ENCODE data around the gene LILRA6. TPM values are rescaled to one million over a fixed set of nuclear protein-coding genes. Genes with fewer than 3 reads are reported as not detected.

Gene LILRA6
- total and polyA plus RNA-seq, 3 donors from 2014 or later = 0.37 to 2.7 (median 1.5) TPM

- no peak overlapping the region for H3K27ac ChIP-seq
- H3K9me3 ChIP-seq = no peaks in the 10 kb centered on the region
- peaks cover 4% of the 10 kb centered on the region for H3K4me1 ChIP-seq
- intact Hi-C loops (cut with DNase I; ENCODE audit: low total_unique reads) = no loop called here
- no peak overlapping the region for H3K4me3 ChIP-seq
- DNase-seq = no peak
- TF ChIP-seq CTCF (IDR thresholded peaks at IDR 0.05) (no peak), POLR2A (IDR thresholded peaks at IDR 0.05) (no peak)
- no peaks in the 10 kb centered on the region for H3K36me3 ChIP-seq (ENCODE audit: low read depth, missing control alignments)
- H3K27me3 ChIP-seq = no peaks in the 10 kb centered on the region
- WGBS, 2 donors = 74 to 75% methylated on average over 14 to 16 of the region's 19 CpGs
Observed at GRCh38 chr19:54256250-54257115, 13.9 kb upstream of the LILRA6 start.

- H3K27me3 ChIP-seq = no peaks in the 10 kb centered on the region
- 72 to 76% methylated on average over 26 of the region's 26 CpGs for WGBS, 2 donors
- no peaks in the 10 kb centered on the region for H3K9me3 ChIP-seq
- H3K27ac ChIP-seq = no peak overlapping the region
- TF ChIP-seq CTCF (IDR thresholded peaks at IDR 0.05) = no peak
- no peak for TF ChIP-seq POLR2A (IDR thresholded peaks at IDR 0.05)
- peaks cover 4% of the 10 kb centered on the region for H3K4me1 ChIP-seq
- intact Hi-C loops (cut with DNase I; ENCODE audit: low total_unique reads) = no loop called here
- DNase-seq = no peak
- no peak overlapping the region for H3K4me3 ChIP-seq
- no peaks in the 10 kb centered on the region for H3K36me3 ChIP-seq (ENCODE audit: low read depth, missing control alignments)
Observed at GRCh38 chr19:54255105-54255775, 12.7 kb upstream of the LILRA6 start.

GRCh38 chr19:54254195-54254906, 11.8 kb upstream of the LILRA6 start:
- Histone ChIP-seq H3K36me3 (ENCODE audit: low read depth, missing control alignments) (no peaks in the 10 kb centered on the region), H3K27me3 (no peaks in the 10 kb centered on the region), H3K9me3 (no peaks in the 10 kb centered on the region), H3K4me1 (peaks cover 2% of the 10 kb centered on the region), H3K4me3 (no peak overlapping the region), H3K27ac (no peak overlapping the region)
- intact Hi-C loops (cut with DNase I; ENCODE audit: low total_unique reads) = no loop called here
- DNase-seq = no peak
- 71% methylated on average over 15 to 17 of the region's 17 CpGs for WGBS, 2 donors
- TF ChIP-seq POLR2A (IDR thresholded peaks at IDR 0.05) = no peak
- no peak for TF ChIP-seq CTCF (IDR thresholded peaks at IDR 0.05)

GRCh38 chr19:54253331-54254194, 11.0 kb upstream of the LILRA6 start:
- H3K9me3 ChIP-seq = no peaks in the 10 kb centered on the region
- no peaks in the 10 kb centered on the region for H3K27me3 ChIP-seq
- no peak overlapping the region for H3K27ac ChIP-seq
- DNase-seq = no peak
- WGBS, 2 donors = 72 to 79% methylated on average over 14 to 23 of the region's 23 CpGs
- H3K4me3 ChIP-seq = no peak overlapping the region
- TF ChIP-seq CTCF (IDR thresholded peaks at IDR 0.05) (no peak), POLR2A (IDR thresholded peaks at IDR 0.05) (no peak)
- intact Hi-C loops (cut with DNase I; ENCODE audit: low total_unique reads) = no loop called here
- no peaks in the 10 kb centered on the region for H3K4me1 ChIP-seq
- no peaks in the 10 kb centered on the region for H3K36me3 ChIP-seq (ENCODE audit: low read depth, missing control alignments)
